ENCODE measurements around the gene BRWD1. TPM values are rescaled to one million over a fixed set of nuclear protein-coding genes. Genes with fewer than 3 reads are reported as not detected.
"Not testable (repeated sequence)": the region's sequence is repeated elsewhere in the genome, so short reads cannot be mapped to it uniquely, and the experiment has no call there.

BRWD1 gene
- polyA plus RNA-seq, 12 donors = 27.4 to 41.1 (median 37.0) TPM; not detected in 1

DNA sequence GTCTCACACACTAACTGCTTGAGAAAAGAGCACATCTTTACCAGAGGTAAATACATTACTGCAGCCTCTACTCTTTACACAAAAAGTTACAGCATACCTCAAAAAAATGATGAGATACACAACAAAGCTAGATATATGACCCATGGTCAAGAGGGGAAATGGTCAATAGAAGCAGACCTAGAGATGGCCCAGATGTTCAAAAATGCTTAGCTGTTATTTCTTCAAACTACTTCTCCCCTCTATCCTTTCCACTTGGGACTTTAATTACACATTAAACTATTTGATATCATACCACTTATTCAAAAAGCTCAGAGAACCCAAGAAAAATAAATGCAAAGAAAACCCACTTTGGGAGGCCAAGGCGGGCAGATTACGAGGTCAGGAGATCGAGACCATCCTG lies 12.8 kb downstream of the BRWD1 start:
- DNase-seq = no peak

- no peak for DNase-seq
Observed at GRCh38 chr21:39296891-39297290, 16.5 kb downstream of the BRWD1 start.

DNA sequence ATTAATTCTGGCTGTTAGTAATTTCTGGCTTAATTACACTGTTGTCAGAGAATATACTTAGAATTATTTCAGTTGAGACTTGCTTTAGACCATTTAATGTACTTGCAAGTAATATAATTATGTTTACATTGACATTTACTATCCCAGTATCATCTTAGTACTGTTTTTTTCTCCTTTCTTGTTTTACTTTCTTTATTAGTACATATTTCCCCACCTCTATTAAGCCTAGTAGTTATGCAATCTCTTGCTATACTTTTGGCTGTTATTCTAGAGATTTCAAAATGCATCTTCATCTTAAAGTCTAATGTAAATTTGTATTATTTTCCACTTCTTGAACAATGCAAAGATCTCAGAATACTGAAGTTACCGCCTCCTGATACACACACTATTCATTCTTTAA lies 24.4 kb downstream of the BRWD1 start:
- no peak for DNase-seq

DNA sequence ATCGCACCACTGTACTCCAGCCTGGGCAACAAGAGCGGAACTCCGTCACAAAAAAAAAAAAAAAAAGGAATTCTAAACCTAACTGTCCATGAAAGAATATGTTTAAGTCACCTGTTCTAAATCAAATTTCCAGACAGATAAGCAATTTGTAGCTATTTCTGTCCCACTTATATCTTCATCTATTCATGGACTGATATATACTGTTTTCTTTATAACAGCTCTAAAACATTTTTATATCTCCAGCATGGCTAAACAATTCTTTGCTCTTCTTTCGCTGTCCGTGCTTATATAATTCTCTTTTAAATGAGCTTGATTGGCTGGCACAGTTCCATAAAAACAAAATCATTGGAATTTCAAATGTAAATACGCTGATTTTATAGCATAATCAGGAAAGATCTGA lies 30.5 kb downstream of the BRWD1 start:
- no peak for DNase-seq

DNA sequence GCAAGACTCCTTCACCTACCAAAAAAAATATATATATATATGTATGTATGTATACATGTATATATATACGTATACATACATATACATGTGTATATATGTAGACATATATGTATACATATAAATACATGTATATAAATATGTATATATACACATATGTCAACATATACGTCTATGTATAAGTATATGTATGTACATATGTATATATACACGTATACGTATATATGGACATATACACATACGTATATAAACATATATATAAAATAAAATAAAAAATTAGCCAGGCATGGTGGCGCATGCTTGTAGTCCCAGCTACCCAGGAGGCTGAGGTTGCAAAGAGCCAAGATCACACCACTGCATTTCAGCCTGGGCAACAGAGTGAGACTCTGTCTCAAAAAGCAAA lies 31.6 kb downstream of the BRWD1 start:
- DNase-seq = no peak

- DNase-seq = no peak
Observed at GRCh38 chr21:39281207-39281606, 32.2 kb downstream of the BRWD1 start.

GRCh38 chr21:39269620-39270019 lies 43.8 kb downstream of the BRWD1 start:
- no peak for DNase-seq

GRCh38 chr21:39265603-39266002 lies 47.8 kb downstream of the BRWD1 start:
- no peak for DNase-seq

GRCh38 chr21:39263372-39263771 lies 50.1 kb downstream of the BRWD1 start:
- DNase-seq = no peak

DNA sequence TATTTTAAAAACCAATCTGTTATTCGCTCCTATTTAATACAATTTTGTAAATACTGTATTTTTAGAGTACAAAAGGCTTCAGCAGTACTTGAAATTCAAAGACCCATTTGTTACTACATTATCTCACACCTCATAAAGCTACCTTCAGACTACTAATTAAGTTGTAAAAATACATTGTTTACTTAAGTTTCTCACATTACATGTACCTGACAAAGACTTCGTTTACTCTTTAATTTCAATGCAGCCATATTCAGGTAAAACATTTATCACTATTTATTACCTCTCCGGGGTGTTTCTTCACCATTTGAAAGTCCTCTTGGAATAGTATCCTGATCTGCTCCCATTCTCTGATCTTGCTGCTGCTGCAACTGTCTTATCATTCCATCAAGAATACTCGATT lies 55.2 kb downstream of the BRWD1 start:
- DNase-seq = no peak

GRCh38 chr21:39251326-39251725 lies 62.1 kb downstream of the BRWD1 start:
- DNase-seq = no peak

- no peak for DNase-seq
Observed at GRCh38 chr21:39238275-39238674, 75.2 kb downstream of the BRWD1 start.

GRCh38 chr21:39232861-39233291 lies 80.6 kb downstream of the BRWD1 start:
- DNase-seq = no peak

- DNase-seq = no peak
Observed at GRCh38 chr21:39224930-39225329, 88.5 kb downstream of the BRWD1 start.

- DNase-seq = no peak
Observed at GRCh38 chr21:39221997-39222486, 91.4 kb downstream of the BRWD1 start.

GRCh38 chr21:39221282-39221996 lies 92.0 kb downstream of the BRWD1 start:
- DNase-seq = no peak

DNA sequence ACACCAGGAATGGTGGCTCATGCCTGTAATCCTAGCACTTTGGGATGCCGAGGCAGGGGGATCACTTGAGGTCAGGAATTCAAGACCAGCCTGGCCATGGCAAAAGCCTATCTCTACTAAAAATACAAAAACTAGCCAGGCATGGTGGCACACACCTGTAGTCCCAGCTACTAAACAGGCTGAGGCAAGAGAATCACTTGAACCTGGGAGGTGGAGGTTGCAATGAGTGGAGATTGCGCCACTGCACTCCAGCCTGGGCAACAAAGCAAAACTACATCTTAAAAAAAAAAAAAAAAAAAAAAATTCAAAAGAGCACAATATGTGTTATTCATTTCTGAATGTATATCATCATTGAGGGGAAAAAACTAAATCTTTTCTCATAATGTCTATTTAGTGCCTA lies 92.6 kb downstream of the BRWD1 start:
- DNase-seq = not testable (repeated sequence)

DNA sequence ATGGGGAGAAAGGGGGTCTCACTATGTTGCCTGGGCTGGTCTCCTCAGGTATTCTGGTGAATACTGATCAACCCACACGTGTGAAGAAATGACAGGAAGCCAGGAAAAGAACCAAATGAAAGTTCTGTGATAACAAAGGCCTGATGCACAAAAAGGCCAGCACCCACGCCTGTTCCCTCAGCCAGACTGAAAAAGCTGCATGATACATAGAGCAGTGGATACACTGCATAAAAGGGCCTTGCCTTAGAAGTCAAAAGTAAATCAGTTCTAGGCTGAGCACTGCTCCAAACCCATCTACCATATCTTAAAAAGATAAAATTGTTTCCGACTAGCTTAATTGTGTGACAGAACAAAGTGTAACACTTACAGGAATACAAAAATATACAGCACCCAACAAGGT lies 93.3 kb downstream of the BRWD1 start:
- DNase-seq = no peak

- no peak for DNase-seq
Observed at GRCh38 chr21:39218082-39218409, 95.4 kb downstream of the BRWD1 start.

DNA sequence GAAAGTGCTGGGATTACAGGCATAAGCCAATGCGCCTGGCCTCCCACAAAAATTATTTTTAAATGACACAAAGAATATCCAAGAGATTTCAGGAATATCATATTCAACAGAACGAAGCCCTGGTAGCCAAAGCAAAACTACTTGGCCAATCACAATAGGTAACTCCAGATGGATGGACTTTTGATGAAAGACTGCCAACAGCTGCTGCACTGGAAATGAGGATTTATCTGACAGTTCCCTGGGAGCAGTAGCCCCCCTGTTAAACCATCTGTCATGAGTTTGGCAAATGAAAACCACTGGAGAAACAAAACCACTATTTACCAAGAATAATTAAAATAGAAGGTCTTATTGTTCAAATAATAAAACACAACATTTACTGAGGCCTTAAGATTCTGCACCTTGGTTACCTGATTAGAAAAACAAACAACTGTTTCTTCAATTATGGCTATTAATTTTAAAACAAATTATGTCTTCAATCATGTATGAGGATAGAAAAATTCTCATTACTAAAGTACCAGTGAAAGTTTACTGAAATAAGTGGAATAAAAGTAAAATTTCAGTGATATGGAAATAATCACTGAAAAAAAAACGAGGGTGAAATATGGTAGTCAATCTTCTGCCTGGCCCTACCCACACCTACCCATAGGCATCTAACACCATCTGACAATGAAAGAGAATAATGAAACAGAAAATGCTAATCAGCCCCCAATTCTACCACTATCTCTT lies 95.9 kb downstream of the BRWD1 start:
- DNase-seq = no peak

GRCh38 chr21:39216290-39216689 lies 97.1 kb downstream of the BRWD1 start:
- DNase-seq = no peak

GRCh38 chr21:39215078-39215477 lies 98.4 kb downstream of the BRWD1 start:
- DNase-seq = no peak

DNA sequence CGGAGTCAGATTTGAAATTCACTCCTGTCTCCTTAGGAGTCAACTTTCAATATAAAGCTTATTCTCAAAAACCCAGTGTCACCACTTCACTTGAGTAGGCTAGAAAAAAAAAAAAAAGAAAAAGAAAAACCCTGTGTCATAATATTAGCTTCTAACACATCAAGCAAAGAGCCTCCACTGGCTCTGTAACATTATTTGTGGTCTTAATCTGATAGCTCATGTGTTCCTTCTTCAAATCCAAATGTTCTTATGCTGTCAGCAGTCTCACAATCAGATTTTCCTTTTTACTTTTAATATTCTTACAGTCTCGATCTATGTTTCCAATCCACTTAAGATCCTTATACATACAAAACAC lies 104.1 kb downstream of the BRWD1 start:
- no peak for DNase-seq

All from muscle of arm (tissue), 12 donors.